Hematopoietic multipotent progenitor cell treated with erythropoietin and hydrocortisone succinate and interleukin-3 and kit ligand, for 15 days (in vitro differentiated cells): Measurements from ENCODE around the gene RAD51C.
"Not testable (repeated sequence)": the region's sequence is repeated elsewhere in the genome, so short reads cannot be mapped to it uniquely, and the experiment has no call there.

Experiments
- DNase-seq: peaks from one replicate; pipeline ENCODE4 v3.0.0-alpha.2; 2015; ENCODE audit warnings: low spot score

Gene RAD51C

GRCh38 chr17:58692239-58693055, at the start of gene RAD51C:
Gene RAD51C (plus strand): TSS chr17:58692602. CDS start chr17:58692644, 42 bp downstream.
- DNase-seq = peak; percentile 88

GRCh38 chr17:58643147-58643546, 49.3 kb upstream of the RAD51C start:
- DNase-seq = no peak

- no peak for DNase-seq
Measured at GRCh38 chr17:58648236-58648635, 44.2 kb upstream of the RAD51C start.

- not testable (repeated sequence) for DNase-seq
Measured at GRCh38 chr17:58657962-58658803, 34.2 kb upstream of the RAD51C start.

DNA sequence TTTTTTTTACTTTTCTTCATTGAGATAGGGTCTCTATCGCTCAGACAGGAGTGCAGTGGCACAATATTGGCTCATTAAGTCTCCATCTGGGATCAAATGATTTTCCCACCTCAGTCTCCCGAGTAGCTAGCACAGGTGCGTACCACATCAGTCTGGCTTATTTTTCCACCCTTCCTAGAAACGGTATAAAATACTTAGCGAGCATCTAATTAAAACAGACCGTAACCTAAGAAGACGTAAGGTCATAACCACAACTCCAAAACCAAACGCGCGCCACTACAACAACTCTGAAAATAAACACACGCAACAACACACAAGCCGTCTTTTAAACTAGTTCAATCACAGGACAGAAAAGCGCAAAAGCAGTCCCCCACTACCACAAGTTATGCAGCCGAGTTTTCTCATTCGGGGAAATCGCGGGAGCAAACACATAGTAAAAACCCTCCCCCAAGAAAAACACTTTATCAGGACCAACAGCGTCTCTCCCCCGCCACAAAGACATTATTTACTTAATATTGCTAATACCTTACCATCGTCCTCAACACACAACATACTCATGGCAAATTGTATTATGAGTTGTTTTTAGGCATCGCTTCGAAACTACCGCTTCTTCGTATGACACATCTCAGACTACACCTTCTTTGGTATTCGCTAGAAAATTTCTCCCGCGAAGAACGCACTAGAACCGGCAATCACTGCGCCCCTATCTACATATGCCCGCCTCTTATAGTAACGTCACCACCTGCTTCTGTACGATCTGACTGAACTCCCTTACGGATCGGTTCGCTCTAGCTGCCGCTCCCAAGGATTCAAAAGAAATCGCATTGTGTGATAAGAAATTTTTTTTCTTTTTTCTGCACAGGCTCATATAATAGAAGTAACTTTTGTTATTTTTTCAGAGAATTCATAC, 33.3 kb upstream of the RAD51C start:
- peak; percentile 81 for DNase-seq

DNA sequence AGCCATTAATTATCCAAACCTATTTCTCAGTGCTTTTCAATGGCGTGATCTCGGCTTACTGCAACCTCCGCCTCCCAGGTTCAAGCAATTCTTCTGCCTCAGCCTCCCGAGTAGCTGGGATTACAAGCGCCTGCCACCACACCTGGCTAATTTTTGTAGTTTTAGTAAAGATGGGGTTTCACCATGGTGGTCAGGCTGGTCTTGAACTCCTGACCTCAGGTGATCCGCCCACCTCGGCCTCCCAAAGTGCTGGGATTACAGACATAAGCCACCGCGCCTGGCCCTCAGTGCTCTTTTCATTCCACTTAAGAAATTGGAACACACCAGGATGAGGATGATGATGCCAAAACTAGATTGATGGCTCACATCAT, 32.7 kb upstream of the RAD51C start:
- not testable (repeated sequence) for DNase-seq

DNA sequence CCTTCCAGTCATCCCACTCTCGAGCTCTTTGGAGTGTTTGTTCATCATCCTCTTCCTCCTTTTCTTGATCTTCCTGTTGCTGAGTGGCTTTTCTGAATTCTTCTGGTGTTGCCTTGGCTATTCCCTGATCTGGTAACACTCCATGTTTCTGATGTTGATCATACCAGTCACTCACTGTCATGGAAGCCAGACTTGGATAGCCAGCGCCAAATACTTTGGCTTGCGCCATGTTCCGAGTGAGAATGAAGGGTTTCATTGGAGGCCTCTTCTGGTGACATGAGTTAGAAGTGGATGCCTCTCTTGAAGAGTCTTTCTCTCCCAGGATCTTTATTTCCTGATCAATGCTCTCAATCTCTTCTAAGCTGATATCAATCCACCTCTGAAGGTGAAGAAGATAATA, 31.8 kb upstream of the RAD51C start:
- no peak for DNase-seq

GRCh38 chr17:58661499-58661898, 30.9 kb upstream of the RAD51C start:
- no peak for DNase-seq

- no peak for DNase-seq
Measured at GRCh38 chr17:58664302-58664701, 28.1 kb upstream of the RAD51C start.

DNA sequence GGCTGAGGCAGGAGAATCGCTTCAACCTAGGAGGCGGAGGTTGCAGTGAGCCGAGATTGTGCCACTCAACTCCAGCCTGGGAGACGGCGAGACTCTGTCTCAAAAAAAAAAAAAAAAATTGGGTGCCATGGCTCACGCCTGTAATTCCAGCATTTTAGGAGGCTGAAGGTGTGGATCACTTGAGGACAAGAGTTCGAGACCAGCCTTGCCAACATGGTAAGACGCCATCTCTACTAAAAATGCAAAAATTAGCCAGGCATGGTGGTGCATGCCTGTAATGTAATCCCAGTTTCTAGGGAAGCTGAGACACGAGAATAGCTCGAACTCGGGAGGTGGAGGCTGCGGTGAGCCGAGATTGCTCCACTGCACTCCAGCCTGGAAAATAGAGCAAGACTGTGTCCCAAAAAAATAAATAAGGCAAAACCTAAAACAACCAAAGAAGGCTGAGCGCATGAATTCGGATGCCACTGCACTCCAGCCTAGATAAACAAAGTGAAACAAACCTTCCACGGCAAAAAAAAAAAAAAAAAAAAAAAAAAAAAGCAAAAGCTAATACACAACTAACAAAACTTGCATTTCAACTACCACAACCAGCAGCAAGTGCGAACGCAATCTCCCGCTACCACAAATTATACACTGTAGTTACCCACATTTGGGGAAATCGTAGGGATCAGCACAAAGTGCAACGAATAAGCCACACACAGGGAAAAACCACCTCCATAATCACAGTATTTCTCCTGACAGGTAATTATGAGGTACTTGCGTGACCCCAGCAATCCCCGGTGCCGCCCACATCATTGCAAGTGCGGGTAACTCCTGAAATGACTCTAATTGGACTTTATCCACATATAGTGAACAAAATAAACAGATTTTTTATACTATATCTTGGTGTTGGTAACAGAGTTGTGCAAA, 26.2 kb upstream of the RAD51C start:
- DNase-seq = no peak

- peak; percentile 71 for DNase-seq
Measured at GRCh38 chr17:58666858-58667267, 25.5 kb upstream of the RAD51C start.

GRCh38 chr17:58667934-58668597, 24.3 kb upstream of the RAD51C start:
- DNase-seq = no peak

DNA sequence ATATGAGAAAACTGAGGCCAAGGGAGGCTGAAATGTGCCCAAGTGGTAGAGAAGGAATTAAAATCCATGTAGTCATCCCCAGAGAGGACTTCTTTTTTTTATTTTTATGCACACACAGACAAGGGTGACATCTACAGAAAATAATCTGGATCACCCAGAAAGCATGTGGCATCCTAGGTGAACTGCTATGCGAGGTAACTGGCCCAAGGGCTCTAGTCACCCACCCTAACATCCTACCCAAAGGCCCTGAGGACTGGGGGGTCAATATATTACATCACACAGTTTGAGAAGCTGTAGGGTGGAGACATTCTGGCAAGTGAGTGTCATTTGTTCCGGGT, 23.8 kb upstream of the RAD51C start:
- no peak for DNase-seq

DNA sequence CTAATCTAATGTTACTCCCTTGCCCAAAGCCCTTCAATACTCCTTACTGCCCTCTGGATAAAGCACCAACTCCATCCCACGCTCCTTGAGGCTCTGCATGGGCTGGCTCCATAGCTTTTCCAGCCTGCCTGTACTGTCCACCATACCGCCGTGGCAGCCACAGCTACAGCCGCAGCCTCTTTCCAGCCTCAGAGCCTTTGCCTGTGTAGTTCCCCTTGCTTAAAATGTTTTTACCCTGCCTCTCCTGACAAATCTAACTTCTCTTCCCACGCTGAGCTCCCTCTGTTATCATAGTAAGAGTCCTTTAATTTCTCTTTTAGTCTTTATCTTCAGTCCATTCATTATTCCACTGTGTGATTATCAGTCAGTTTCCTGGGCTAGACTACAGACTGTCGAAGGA, 22.5 kb upstream of the RAD51C start:
- no peak for DNase-seq

DNA sequence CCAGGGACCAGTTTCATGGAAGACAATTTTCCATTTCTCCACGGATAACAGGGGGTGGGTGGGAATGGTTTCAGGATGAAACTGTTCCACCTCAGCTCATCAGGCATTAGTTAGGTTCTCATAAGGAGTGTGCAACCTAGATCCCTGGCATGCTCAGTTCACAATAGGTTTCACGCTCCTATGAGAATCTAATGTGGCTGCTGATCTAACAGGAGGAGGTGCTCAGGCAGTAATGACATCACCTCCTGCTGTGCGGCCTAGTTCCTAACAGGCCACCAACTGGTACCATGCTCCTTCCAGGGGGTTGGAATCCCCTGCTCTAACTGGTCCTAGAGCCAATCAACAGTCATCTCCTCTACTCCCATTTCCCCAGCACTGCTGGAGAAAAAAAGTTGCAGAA, 20.4 kb upstream of the RAD51C start:
- DNase-seq = no peak

GRCh38 chr17:58677194-58677880, 15.1 kb upstream of the RAD51C start:
- no peak for DNase-seq

GRCh38 chr17:58678287-58678686, 14.1 kb upstream of the RAD51C start:
- not testable (repeated sequence) for DNase-seq

DNA sequence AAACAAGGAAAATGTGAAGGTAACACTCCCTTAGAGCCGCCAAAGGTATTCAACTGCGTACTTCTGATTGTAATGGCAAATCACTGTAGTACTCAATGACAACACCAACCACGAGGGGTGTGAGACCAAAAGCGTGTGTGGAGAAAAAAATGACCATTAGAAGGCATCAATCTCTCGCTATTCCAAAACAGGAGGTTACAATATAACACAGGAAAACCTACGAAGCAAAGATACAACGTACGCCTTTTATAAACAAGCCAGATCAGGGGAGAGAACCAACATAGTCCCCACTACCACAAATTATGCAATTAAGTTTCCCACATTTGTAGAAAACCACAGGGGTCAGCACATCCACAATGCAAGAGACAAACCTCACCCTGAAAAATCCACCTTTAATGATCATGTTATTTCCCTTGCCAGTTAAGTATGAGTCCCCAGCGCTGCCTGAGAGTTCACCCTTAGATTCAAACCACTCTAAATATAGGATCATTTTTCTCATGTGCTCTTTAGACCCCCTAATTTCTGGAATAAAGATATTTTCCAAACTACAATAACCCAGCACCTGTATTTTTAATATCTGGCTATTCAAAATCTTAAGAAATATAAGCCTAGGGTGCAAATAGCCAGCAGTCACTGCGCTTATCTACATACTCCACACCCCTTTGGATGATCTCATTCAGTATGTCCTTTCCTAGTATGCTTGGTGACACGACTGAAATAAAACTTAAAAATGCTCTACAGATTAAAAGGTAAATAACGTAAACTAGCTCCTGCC, 13.0 kb upstream of the RAD51C start:
- no peak for DNase-seq

GRCh38 chr17:58680038-58680369, 12.4 kb upstream of the RAD51C start:
- no peak for DNase-seq
